K562 (cell line): ENCODE results near the gene APOA1.

Source experiments
- CEBPG ChIP-seq, 3 experiments: fragments of 200-800 bp in 1 of 3; sonication (Bioruptor generic) in 1 of 3; sonication (generic) in 1 of 3; formaldehyde crosslinking in 1 of 3; IDR thresholded peaks in 2 of 3; conservative IDR thresholded peaks in 1 of 3; 2 replicates each; pipeline versions ENCODE4 v1.6.1 to v1.8.0; 2016 to 2022; ENCODE audit warnings: missing compliant biosample characterization in 2 of 3, missing genetic modification characterization in 2 of 3, mild to moderate bottlenecking in 1 of 3, missing genetic modification reagents in 1 of 3
- EZH2 ChIP-seq: IDR thresholded peaks from 2 replicates; pipeline ENCODE4 v1.6.1; 2012; ENCODE audit warnings: low read depth, mild to moderate bottlenecking, inconsistent platforms, low read length, borderline replicate concordance
- MAZ ChIP-seq, 2 experiments: fragments of 450-650 bp in 1 of 2; sonication (generic) in 1 of 2; formaldehyde crosslinking; IDR thresholded peaks in 1 of 2; conservative IDR thresholded peaks in 1 of 2; 2 replicates each; pipeline versions ENCODE4 v1.4.0 to v1.5.0; 2020; ENCODE audit warnings: mild to moderate bottlenecking in 1 of 2, missing genetic modification reagents in 1 of 2
- PURB ChIP-seq: sonication (generic); formaldehyde crosslinking; IDR thresholded peaks from 2 replicates; pipeline ENCODE4 v1.9.0; 2021; ENCODE audit warnings: low read depth, mild to moderate bottlenecking, missing genetic modification reagents
- RAD51 ChIP-seq: fragments of 450-650 bp; IDR thresholded peaks from 2 replicates; pipeline ENCODE4 v1.7.1; 2016; ENCODE audit warnings: low read depth, mild to moderate bottlenecking, borderline replicate concordance
- RFX5 ChIP-seq: IDR thresholded peaks from 2 replicates; pipeline ENCODE4 v1.6.1; 2011; ENCODE audit warnings: low read depth, mild to moderate bottlenecking, improper control_type of control experiment, low read length
- TF ChIP-seq, protein P1 (sequence below): fragments of 150-350 bp; IDR thresholded peaks from 2 replicates; pipeline ENCODE4 v1.6.1; 2014; ENCODE audit warnings: low read depth, mild to moderate bottlenecking, low read length, borderline replicate concordance

DNA sequence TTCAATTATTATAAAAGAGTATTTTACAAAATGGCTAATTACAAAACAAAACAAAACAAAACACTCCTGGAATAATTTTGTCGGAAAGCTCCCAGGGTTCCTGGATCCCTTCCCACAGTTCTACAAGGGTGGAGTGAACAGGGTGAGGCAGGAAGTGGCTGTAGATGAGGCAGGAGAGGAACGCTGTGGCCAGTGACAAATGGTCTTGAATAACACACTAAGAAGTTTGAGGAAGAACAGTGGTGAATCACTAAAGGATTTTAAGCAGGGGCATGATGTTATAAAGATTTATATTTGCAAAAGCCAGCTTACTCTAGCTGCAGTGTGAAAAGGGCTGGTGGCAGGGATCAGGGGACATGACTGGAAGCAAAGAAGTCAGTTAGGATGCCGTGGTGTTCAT lies 33.8 kb upstream of the APOA1 start:
- TF ChIP-seq RFX5, result no peak
- TF ChIP-seq EZH2, result no peak
- no peak for TF ChIP-seq RAD51
- no peak for TF ChIP-seq PURB (CRISPR knock-in tag)
- TF ChIP-seq CEBPG (CRISPR knock-in tag; IDR thresholded peaks at IDR 0.05), result no peak
- TF ChIP-seq CEBPG (tag; conservative IDR thresholded peaks at IDR 0.05 in 1 of 2, IDR thresholded peaks at IDR 0.05 in 1 of 2), result no peak
- TF ChIP-seq, protein P1, sequence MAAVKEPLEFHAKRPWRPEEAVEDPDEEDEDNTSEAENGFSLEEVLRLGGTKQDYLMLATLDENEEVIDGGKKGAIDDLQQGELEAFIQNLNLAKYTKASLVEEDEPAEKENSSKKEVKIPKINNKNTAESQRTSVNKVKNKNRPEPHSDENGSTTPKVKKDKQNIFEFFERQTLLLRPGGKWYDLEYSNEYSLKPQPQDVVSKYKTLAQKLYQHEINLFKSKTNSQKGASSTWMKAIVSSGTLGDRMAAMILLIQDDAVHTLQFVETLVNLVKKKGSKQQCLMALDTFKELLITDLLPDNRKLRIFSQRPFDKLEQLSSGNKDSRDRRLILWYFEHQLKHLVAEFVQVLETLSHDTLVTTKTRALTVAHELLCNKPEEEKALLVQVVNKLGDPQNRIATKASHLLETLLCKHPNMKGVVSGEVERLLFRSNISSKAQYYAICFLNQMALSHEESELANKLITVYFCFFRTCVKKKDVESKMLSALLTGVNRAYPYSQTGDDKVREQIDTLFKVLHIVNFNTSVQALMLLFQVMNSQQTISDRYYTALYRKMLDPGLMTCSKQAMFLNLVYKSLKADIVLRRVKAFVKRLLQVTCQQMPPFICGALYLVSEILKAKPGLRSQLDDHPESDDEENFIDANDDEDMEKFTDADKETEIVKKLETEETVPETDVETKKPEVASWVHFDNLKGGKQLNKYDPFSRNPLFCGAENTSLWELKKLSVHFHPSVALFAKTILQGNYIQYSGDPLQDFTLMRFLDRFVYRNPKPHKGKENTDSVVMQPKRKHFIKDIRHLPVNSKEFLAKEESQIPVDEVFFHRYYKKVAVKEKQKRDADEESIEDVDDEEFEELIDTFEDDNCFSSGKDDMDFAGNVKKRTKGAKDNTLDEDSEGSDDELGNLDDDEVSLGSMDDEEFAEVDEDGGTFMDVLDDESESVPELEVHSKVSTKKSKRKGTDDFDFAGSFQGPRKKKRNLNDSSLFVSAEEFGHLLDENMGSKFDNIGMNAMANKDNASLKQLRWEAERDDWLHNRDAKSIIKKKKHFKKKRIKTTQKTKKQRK, result no peak
- no peak for TF ChIP-seq MAZ (CRISPR knock-in tag; conservative IDR thresholded peaks at IDR 0.05 in 1 of 2, IDR thresholded peaks at IDR 0.05 in 1 of 2)
